Urothelium cell line (cell line): ENCODE data around the gene EPHB6.

Source experiments
- DNase-seq: peaks from one replicate; pipeline ENCODE4 v3.0.0; 2011; ENCODE audit warnings: low spot score, mixed read lengths
- FAIRE-seq: peaks from 2 replicates; lab custom pipeline; 2011; peaks lifted over from hg19 to GRCh38; lab: Jason Lieb, UNC

EPHB6 gene

DNA sequence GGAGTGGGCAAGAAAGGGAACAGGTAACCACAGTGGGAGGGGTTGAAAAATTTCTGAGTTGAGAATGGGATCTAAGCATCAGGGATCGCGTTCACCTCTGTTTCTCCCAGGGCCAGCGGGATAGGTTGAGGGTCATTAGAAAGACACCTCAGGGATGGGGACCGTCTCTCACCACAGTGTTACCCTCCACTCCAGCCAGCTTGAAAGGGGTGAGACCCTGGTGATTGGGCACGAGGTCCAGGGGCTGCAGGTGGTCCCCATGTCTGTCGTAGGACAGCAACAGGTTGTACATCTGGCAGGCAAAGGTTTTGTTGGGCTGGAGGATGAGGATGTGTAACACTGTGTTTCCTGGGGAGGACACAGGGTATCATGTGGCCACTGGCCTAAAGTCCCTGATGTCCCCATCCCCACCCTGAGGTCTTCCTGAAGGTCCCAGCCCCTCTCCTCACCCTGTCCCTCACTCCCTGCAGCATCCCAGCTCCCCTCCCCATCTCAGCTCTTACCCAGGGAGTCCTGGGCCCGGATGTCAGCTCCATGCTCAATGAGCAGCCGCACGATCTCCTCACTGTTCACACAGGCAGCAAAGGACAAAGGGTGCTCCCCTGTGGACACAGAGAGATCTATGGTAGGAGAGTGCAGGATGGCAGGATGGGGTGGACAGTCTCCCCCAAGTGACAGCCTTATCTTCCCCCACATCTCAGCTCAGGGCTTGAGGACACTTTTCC, 21.5 kb downstream of the EPHB6 start:
- FAIRE-seq (no peak), DNase-seq (no peak)

DNA sequence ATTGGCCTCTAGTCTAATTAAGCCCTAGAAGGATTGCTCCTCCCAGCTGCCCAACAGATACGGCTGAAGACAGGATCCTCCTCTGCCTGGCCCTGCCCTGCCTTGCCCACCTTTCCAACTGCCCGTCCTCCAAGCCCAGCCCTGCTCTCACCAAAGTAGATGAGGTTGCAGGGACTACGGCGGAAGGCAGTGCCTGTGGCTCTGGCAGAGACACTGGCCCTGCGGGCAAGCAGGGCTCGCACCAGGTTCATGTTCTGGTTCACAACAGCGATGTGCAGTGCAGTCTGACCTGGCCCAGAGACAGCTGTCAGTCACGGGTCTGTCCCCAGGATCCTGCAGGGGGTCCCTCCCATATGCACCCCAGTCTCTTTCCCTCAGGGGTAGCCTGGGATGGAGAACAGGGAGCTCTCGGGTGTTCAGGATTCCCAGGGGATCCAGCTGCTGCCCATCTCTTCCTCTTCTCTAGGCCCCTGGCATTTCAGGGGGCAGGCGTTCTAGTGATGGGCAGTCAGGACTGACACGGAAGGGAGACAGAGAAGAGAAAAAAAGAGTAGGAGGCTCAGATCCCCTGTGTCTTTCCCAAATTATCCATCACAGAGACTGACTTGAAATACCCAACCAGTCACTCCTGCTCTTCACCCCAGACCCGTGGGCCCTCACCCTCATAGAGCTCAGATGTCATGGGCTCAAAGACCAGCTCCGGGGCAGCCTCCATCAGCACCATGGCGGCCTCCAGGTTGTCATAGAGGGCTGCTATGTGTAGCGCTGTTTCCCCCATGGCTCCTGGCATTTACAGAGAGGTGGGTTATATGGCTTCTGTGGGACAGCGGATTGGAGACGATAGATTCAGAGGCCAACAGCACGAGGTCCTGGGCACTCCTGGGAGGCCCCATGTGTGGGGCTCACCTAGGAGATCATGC, 22.4 kb downstream of the EPHB6 start:
- no peak for FAIRE-seq
- no peak for DNase-seq

DNA sequence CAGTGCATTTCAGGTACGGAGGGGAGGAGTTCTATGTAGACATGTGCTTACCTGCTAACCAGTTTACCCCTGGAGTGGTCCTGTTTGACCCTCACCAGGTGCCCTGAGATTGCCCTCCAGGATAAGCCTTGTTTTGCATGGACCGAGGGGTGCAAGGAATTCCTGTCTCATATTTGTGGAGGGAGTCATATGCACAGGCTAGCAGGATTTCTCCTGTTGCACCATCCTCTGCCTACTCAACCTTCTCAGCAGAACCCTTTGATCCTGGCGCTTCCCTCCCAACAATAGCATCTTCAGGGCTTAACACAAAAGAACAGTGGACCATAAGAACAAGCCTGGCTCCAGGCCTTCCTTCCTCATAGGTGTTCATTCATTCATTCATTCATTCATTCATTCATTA, 23.4 kb downstream of the EPHB6 start:
- FAIRE-seq (no peak), DNase-seq (no peak)

DNA sequence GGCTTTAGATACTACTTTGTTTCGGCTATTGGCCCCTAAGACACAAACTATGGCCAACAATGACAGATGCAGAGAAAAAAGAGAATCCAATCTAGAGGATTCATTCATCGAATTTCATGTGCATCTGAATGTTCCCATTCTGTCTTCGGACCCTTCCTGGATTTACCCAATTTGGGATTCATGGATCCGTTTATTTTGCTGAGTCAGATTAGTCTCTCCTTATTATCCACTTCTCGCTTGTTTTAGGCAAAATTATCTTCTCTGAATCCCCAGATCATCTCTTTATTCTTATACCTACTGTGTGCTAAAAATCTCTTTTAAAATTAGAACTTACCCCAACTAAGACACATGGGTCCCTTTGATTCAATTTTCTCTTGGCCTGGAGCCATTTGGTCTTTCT, 24.2 kb downstream of the EPHB6 start:
- no peak for DNase-seq
- FAIRE-seq: no peak

DNA sequence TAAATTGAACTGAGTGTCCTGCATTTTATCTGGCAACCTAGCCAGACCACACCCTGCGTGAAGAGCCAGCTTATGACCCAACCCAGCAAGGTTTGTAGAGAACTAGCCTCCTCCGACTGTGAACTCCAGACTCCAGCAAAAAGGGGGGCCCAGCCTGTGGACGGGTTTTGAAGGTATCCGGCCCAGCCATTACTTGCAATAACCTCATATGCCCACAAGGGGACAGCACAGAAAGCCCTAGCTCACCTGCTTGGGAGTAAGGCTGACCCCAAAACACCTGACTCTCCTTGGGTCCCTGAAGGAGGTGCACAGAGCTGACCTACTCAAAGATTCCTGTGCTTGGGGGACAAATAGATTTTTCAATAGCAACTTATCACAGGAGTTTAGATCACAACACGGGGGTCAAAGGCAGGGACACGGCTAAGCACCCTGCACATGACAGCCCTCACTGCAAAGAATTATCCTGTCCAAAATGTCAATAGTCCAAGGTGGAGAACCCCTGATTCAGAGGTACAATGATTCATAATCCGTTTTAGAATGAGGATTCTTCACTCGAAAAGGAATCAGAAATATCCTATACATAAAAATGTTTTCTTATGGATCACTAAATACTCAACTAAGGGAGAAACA, 26.1 kb downstream of the EPHB6 start:
- FAIRE-seq (no peak), DNase-seq (peak; percentile 53)

DNA sequence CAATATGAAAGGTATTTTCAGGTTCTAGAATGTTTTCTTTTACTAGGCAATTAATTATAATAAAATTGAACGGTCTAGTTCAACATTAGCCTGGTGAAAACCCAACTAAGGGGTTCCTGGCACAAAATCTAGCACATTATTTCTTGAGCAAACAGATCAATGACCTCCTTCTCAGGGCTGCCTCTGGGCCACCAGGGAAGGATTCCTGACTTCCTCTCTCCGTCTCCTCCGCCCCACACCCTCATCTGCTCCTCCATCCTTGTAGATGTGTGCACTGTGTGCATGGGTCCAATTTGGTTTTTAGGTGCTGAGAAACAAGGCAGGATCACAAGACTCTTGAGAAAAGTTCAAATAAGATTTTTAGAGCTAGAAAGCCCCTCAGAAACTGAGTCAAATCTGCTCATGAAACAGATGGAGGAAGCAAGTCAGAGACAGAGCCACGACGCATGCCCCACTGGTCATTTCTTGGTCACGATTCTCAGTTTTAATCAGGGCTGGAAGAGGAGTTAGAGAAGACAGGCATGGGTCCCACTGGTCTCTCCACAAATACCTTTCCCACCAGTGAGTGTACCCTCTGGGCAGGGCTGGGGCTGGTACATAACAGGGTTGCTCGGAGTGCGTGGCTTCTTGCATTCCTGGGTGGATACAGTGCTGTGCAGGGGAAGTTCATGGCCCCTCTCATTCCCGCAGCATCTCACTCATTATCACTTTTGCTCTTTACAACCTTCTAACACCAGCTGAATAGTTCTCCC, 26.9 kb downstream of the EPHB6 start:
- DNase-seq (no peak), FAIRE-seq (no peak)

DNA sequence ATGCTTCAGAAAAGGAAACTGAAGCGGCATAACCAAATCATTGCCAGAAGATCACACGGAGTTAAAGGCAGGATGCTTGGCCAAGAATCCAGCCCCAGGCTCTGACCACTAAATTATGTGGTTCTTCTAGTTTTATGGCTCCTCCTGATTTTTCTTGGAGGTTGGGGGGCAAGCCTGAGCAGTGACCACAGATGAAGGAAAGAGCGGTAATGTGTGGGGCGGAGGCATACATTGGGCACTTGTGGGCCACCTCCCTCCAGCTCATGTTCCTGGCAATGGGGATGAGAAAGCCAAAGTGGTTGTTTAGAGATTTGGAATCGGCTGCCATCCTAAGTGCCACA, 27.4 kb downstream of the EPHB6 start:
- no peak for FAIRE-seq

DNA sequence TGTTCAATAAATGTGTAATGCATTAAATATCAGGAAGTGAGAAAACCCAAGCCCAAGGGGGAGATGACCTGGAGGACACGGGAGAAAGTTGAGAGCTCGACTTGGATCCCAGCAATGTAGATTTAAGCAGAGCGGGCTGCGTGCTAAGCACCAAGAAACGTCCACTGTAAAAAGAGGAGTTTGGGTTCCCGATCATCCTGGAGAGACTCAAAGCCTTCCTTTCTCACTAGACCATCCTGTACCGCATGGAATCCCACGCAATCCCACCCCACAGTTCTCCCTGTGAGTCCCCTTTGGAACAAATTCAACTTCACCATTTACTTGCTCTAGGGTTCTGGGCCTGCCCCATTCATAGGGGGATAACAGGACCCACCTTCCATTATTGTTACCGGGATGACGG, 28.3 kb downstream of the EPHB6 start:
- FAIRE-seq (no peak), DNase-seq (no peak)

More for the DNA sequence above, 27.4 kb downstream of the EPHB6 start:
- no peak for DNase-seq

DNA sequence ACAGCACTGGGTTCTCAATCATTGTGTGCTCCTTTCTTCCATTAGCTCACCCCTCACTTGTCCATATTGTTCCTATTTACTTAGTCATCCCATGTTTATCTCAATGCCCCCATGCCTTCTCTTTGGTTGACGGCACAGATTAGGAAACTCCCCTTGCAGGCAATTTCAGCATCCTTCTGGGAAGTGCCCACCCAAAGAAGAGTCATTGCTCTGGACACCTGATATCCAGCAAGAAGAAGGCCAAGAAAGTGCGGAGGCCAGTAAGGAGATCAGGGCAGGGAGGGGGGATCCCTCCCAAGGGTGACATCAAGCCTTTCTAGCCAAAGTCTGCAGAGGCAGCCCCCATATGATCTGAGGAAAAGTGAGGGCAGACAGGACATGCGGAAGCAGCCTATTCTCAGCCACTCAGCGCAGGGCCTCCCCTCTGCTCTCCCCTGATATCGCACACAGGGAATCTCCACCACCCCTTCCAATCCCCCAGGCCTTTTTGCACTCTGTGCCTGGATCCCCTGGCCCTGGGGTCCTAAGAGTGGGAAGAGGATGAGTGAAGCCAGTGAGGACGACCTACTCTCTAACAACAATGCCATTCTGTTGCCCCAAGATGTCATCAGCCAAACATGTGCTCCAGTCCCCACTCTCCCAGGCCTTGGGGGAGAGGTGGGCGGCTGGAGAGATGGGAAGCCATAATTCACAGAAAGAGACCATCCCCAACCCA, 28.9 kb downstream of the EPHB6 start:
- FAIRE-seq: no peak

DNA sequence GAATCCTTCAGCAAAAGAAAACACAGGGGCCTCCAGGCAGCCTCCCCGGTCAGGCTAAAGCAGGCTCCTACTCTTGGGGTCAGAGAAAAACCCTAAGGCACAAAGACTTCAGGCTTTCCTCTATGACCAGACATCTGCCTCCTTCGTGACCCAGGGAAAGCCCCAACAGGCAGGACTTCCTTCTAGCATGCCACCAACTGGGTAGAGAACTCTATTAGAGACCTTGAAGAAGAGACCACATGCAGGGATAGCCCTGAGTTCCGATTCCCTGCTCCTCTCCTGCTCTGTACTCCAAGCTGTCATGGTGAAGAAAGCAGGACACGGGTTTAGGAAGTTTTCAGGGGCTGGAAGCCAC, 29.4 kb downstream of the EPHB6 start:
- DNase-seq (no peak), FAIRE-seq (no peak)

More for the DNA sequence above, 28.9 kb downstream of the EPHB6 start:
- no peak for DNase-seq

DNA sequence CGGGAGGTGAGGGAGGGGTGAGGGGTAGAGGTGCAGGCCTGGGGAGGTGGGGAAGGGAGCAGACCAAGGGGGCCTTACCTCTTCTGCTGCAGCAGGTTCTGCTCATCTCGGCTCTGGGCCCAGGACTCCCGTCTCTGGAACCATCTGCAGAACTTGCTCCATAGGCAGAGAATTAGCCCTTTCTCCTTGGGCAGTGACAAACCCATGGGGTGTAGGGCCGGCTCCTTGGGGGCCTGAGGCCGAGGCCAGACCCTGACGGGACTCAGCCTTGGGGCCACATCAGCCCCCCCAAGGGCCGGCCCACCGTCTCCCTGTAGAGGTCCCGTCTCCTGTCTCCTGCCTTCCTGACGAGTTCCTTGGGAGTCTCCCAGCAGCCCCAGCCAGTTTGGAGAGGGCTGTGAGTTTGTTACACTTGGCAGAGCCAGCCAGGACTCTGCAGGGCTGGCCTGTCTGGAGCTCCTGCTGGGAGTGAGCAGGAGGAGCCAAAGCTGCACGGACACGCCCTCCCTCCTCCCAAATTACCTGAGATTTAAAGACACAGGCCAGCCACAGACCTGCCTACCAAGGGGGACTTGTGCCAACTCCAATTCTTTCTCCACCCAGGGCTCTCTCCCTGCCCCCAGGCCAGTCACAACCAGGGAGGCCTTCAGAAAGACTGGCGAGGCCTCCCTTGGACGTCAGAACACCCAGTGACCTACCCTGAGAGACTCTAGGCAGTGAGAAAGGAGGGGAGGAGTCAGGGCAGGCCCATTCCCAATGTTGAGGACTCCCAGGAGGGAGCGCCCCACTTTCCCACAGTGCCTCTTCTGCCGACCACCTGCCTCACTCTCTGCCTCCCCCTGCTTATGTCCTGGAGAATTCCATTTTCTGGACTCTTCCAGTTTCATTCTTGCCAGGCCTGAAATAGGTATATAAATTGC, 30.7 kb downstream of the EPHB6 start, which contains the start of gene TRPV6:
TRPV6 (minus strand) TSS at position 435 of the 920 bp plus-strand sequence.
- no peak for FAIRE-seq
- no peak for DNase-seq

DNA sequence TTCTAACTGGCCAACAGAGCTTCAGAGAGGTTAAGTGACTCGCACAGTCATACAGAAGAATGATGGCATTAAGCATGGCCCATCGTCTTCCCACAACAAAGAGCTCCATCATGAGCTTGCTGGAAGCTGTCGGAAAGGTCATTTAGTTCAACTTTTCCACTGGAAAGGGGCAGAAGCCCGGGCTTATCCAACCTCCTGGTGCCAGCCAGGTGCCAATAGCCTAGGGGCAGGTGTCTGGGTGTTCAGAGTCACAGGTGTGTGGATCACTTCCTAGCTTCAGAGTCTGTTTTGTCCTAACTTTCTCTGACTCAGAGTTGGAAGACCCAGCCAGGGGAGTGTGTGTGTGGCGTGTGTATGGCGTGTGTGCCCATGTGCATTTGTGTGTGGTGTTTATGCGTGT, 32.0 kb downstream of the EPHB6 start:
- FAIRE-seq (no peak), DNase-seq (no peak)

DNA sequence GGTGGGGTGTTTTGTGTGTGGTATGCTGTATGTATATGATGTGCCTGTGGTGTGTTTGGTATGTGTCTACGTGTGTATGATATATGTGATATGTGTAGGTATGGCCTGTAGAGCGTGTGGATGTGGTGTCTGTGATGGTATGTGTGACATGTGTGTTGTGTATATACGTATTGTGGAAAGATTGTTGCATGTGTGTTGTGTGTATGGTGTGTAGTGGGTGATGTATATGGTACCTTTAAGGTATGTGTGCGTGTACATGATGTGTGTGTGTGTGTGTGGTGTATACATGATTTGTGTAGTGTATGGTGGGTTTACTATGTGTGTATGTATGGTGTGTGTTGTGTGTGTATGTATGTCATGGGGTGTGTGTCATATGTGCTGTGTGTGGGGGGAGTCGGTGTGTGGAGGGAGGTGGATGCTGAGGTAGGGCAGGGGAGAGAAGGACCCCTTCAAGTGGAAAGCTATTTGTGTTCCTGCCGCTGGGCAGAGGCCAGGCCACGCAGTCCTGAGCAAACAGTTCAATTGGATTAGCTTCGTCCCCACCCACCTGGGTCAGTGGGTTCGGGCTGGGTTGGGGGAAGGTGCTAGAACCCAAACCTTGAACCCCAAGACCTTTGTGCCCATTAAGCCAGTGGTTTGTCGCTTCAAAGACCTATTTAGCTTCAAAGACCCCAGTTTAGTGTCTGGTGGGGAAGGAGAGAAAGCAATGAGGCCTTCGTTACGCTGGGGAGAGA, 32.6 kb downstream of the EPHB6 start:
- FAIRE-seq (peak; percentile 67), DNase-seq (no peak)

DNA sequence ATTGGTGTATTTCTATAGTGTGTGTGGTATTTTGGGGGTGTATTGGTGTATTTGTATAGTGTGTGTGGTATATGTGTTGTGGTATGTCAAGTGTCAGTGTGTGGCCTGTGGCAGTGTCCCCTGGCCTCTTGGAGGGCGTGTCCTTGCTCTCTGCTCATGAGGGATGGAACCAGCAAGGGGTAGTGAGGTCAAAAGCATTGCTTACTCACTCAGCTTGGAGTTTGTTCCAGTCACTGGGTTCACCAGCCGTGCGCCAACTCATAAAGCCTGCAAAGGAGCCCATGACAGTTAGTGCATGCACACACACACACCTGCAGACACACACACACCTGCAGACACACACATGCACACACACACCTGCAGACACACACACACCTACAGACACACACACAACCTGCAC, 34.9 kb downstream of the EPHB6 start:
- DNase-seq (no peak), FAIRE-seq (no peak)

DNA sequence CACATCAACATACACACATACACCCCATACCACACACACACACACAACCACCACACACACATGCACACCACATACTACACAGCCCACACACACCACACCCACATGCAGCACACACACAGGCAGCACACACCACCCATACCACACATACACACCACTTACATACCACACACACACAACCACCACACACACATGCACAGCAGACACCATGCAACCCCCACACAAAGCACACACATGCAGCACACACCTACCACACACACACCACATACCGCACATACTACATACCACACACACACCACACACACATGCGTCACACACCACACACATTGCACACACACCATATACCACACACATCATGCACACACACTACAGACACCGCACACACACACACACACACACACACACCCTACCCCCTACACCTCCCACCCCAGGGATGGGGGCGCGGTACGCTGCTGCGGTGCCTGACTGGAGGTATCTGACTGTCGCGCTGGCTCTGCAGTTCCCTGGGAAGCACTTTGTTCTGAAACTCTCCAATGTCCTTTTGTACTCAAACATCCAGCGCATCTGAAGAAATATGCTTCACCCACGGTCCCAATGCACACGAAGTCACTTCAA, 36.1 kb downstream of the EPHB6 start:
- DNase-seq (no peak), FAIRE-seq (no peak)

DNA sequence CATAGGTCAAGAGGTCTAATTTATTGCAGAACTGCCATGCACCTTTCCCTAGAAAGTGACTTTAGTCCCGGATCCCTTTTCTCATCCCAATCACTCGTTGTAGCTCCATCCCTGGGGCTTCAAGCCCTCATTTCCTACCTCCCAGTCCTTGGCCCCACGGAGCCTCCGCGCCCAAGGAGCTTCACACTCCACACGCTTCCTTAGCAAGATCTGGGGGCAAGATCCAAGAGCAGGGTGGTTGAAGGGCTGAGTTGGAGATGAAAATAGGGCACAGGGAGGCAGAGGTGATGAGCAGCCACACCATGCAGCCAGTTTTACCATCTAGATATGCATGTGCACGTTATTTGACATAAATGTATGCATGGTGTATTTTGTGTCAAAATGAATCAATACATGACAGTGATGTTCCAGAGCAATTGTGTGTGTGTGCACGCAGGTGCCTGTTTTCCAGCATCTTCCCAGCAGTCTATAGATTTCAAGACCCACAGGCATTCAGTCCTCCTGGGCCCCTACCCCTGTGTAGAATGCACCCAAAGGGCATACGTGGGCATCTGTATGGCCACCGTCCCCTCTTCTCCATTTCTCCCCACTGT, 36.7 kb downstream of the EPHB6 start:
- FAIRE-seq (no peak), DNase-seq (no peak)

DNA sequence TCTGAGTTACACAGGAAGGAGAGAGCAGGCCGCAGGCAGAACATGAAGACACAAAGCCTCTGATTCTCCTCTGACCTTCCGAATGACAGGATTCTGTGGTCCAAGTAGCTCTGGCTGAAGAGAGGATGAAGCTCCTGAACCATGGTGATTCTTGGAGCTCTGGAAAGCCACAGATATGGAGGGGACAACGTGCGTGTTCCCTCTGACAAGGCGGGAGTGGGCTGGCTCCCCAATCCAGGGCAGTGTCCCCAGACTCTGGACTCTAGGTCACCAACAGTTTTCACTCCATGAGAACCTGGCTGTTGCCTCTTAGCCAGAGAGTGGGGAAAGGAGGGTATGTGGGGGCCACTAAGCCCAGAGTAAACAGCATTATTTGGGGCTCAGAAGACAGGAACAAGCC, 38.1 kb downstream of the EPHB6 start:
- FAIRE-seq (no peak), DNase-seq (no peak)
